Measurements from ENCODE around the gene SORCS2.

Gene SORCS2

GRCh38 chr4:7320206-7320797 lies 128.0 kb downstream of the SORCS2 start:
- no peak for DNase-seq (ENCODE audit: extremely low spot score)
- no peak for TF ChIP-seq FOXM1 (IDR thresholded peaks at IDR 0.05; ENCODE audit: borderline replicate concordance)
- no peak for TF ChIP-seq FOXK2 (IDR thresholded peaks at IDR 0.05)
- no peak for TF ChIP-seq CTBP1 (IDR thresholded peaks at IDR 0.05; ENCODE audit: borderline replicate concordance)
- TF ChIP-seq LEF1 (IDR thresholded peaks at IDR 0.05; ENCODE audit: borderline replicate concordance), result no peak
- no peak for TF ChIP-seq ELF4 (IDR thresholded peaks at IDR 0.05)
- no peak for TF ChIP-seq L3MBTL2 (conservative IDR thresholded peaks at IDR 0.05)
- no peak for TF ChIP-seq PKNOX1 (IDR thresholded peaks at IDR 0.05)
- no peak for TF ChIP-seq TARDBP (IDR thresholded peaks at IDR 0.05)
- no peak for TF ChIP-seq SP1 (IDR thresholded peaks at IDR 0.05)
- TF ChIP-seq NFRKB (IDR thresholded peaks at IDR 0.05), result no peak
- no peak for TF ChIP-seq BHLHE40 (IDR thresholded peaks at IDR 0.05; ENCODE audit: borderline replicate concordance)
- TF ChIP-seq FOXA1 (IDR thresholded peaks at IDR 0.05), result no peak
- no peak for TF ChIP-seq SUZ12 (IDR thresholded peaks at IDR 0.05)
- ChIA-PET CTCF (no interaction called here), POLR2A (no interaction called here)

- no peak for TF ChIP-seq FOXM1 (IDR thresholded peaks at IDR 0.05; ENCODE audit: borderline replicate concordance)
- no peak for TF ChIP-seq CTBP1 (IDR thresholded peaks at IDR 0.05; ENCODE audit: borderline replicate concordance)
- no peak for TF ChIP-seq PKNOX1 (IDR thresholded peaks at IDR 0.05)
- TF ChIP-seq ZNF384 (IDR thresholded peaks at IDR 0.05), result no peak
- TF ChIP-seq FOXK2 (IDR thresholded peaks at IDR 0.05), result no peak
- no peak for TF ChIP-seq NFRKB (IDR thresholded peaks at IDR 0.05)
- no peak for TF ChIP-seq SUZ12 (IDR thresholded peaks at IDR 0.05)
- no peak for TF ChIP-seq TARDBP (IDR thresholded peaks at IDR 0.05)
- no peak for TF ChIP-seq L3MBTL2 (conservative IDR thresholded peaks at IDR 0.05)
- TF ChIP-seq BHLHE40 (IDR thresholded peaks at IDR 0.05; ENCODE audit: borderline replicate concordance), result no peak
- no peak for TF ChIP-seq ELF4 (IDR thresholded peaks at IDR 0.05)
- no peak for TF ChIP-seq SP1 (IDR thresholded peaks at IDR 0.05)
- TF ChIP-seq FOXA1 (IDR thresholded peaks at IDR 0.05), result no peak
- no peak for TF ChIP-seq HDGF (IDR thresholded peaks at IDR 0.05; ENCODE audit: borderline replicate concordance)
- no peak for TF ChIP-seq LEF1 (IDR thresholded peaks at IDR 0.05; ENCODE audit: borderline replicate concordance)
- no peak for DNase-seq (ENCODE audit: extremely low spot score)
- ChIA-PET POLR2A (no interaction called here), CTCF (no interaction called here)
Observed at GRCh38 chr4:7322166-7322991, 130.0 kb downstream of the SORCS2 start.

GRCh38 chr4:7323461-7323871 lies 131.1 kb downstream of the SORCS2 start:
- TF ChIP-seq SUZ12 (IDR thresholded peaks at IDR 0.05) (no peak), BHLHE40 (IDR thresholded peaks at IDR 0.05; ENCODE audit: borderline replicate concordance) (no peak), CTBP1 (IDR thresholded peaks at IDR 0.05; ENCODE audit: borderline replicate concordance) (no peak), ZNF384 (IDR thresholded peaks at IDR 0.05) (no peak)
- ChIA-PET CTCF (interaction anchor here (0.7 kb wide), 1 partner anchor 12 kb away, joined by 3 read pairs; no protein-coding TSS in a partner anchor), POLR2A (no interaction called here)
- no peak for DNase-seq (ENCODE audit: extremely low spot score)

GRCh38 chr4:7323872-7324650 lies 131.7 kb downstream of the SORCS2 start:
- CTCF ChIA-PET, result interaction anchor here (0.7 kb wide), 3 partner anchors 11 kb away, joined by 3 read pairs; no protein-coding TSS in a partner anchor
- no peak for TF ChIP-seq SUZ12 (IDR thresholded peaks at IDR 0.05)
- no peak for TF ChIP-seq FOXM1 (IDR thresholded peaks at IDR 0.05; ENCODE audit: borderline replicate concordance)
- TF ChIP-seq FOXA1 (IDR thresholded peaks at IDR 0.05), result no peak
- no peak for TF ChIP-seq ELF4 (IDR thresholded peaks at IDR 0.05)
- TF ChIP-seq PKNOX1 (IDR thresholded peaks at IDR 0.05), result no peak
- no peak for TF ChIP-seq ARNT (IDR thresholded peaks at IDR 0.05)
- DNase-seq (ENCODE audit: extremely low spot score), result peak; percentile 30
- POLR2A ChIA-PET, result no interaction called here

GRCh38 chr4:7324651-7325121 lies 132.3 kb downstream of the SORCS2 start:
- no peak for DNase-seq (ENCODE audit: extremely low spot score)

More at GRCh38 chr4:7324651-7325121, 132.3 kb downstream of the SORCS2 start:
- no peak for TF ChIP-seq TARDBP (IDR thresholded peaks at IDR 0.05)
- TF ChIP-seq L3MBTL2 (conservative IDR thresholded peaks at IDR 0.05), result no peak
- TF ChIP-seq NFRKB (IDR thresholded peaks at IDR 0.05), result no peak
- no peak for TF ChIP-seq ZNF384 (IDR thresholded peaks at IDR 0.05)
- no peak for TF ChIP-seq PKNOX1 (IDR thresholded peaks at IDR 0.05)
- TF ChIP-seq SP1 (IDR thresholded peaks at IDR 0.05), result no peak
- TF ChIP-seq ARNT (IDR thresholded peaks at IDR 0.05), result no peak
- no peak for TF ChIP-seq ELF4 (IDR thresholded peaks at IDR 0.05)
- CTCF ChIA-PET, result interaction anchor here (0.7 kb wide), 3 partner anchors 11 to 130 kb away, joined by 3 read pairs; no protein-coding TSS in a partner anchor
- POLR2A ChIA-PET, result no interaction called here
